Stimulated activated naive B cell treated with anti-CD40 and anti-IgM and Interleukin-4, amounts not matched to agents 10 μg/mL and 1 μg/mL and 100 μg/mL, for 72 hours (primary cell): ENCODE data around the gene NTMT1.
A peak's percentile ranks its signal among the peaks of the same experiment; 100 is the strongest.

Source experiments
- ATAC-seq, 2 donors: fragments of 150-1000 bp; cut with Tn5 transposase; replicated peaks; 2 replicates each; pipeline ENCODE4 v1.10.0; 2021; ENCODE audit warnings: moderate library complexity in 1 of 2
- DNase-seq: peaks from one replicate; pipeline ENCODE4 v3.0.0; 2021
- H3K27ac Mint-ChIP-seq: one replicate; pipeline ENCODE4 v1.8.0; 2022; ENCODE audit warnings: mild to moderate bottlenecking, mixed read lengths
- H3K27me3 Mint-ChIP-seq, 2 donors: one replicate each; pipeline ENCODE4 v1.8.0; 2022; ENCODE audit warnings: mixed read lengths in 2 of 2
- H3K36me3 Mint-ChIP-seq, 2 donors: one replicate each; pipeline ENCODE4 v1.8.0; 2022; ENCODE audit warnings: mixed read lengths in 2 of 2, mild to moderate bottlenecking in 1 of 2
- H3K4me1 Mint-ChIP-seq, 2 donors: one replicate each; pipeline ENCODE4 v1.8.0; 2022; ENCODE audit warnings: mixed read lengths in 2 of 2, mild to moderate bottlenecking in 1 of 2
- H3K4me3 Mint-ChIP-seq, 2 donors: one replicate each; pipeline ENCODE4 v1.8.0; 2022; ENCODE audit warnings: mild to moderate bottlenecking in 2 of 2, mixed read lengths in 2 of 2, moderate library complexity in 1 of 2
- H3K9me3 Mint-ChIP-seq, 2 donors: one replicate each; pipeline ENCODE4 v1.8.0; 2022; ENCODE audit warnings: mixed read lengths in 2 of 2, mild to moderate bottlenecking in 1 of 2

Gene NTMT1

GRCh38 chr9:129626079-129626624, at the start of gene NTMT1:
Gene NTMT1, plus strand, starts transcription at chr9:129626163. Its CDS starts 6,541 bp downstream, at chr9:129632704.
- peak; percentile 85 for DNase-seq
- H3K27me3 Mint-ChIP-seq, result peaks cover 8 to 18% of the 10 kb centered on the region in 2 donors
- H3K9me3 Mint-ChIP-seq, result no peaks in the 10 kb centered on the region
- peaks cover 34 to 60% of the 10 kb centered on the region in 2 donors for H3K4me1 Mint-ChIP-seq
- peak within 1 kb of the TSS; percentile 98 for H3K27ac Mint-ChIP-seq
- H3K36me3 Mint-ChIP-seq, result peaks cover 6 to 18% of the 10 kb centered on the region in 2 donors
- H3K4me3 Mint-ChIP-seq, result peak within 1 kb of the TSS; percentile 84 to 88
- ATAC-seq, result peak; percentile 79 to 87

GRCh38 chr9:129576546-129577543, 49.1 kb upstream of the NTMT1 start:
- no peak overlapping the region for H3K27ac Mint-ChIP-seq

GRCh38 chr9:129579294-129579693, 46.7 kb upstream of the NTMT1 start:
- DNase-seq (no peak), ATAC-seq (no peak)
- Mint-ChIP-seq H3K36me3 (no peaks in the 10 kb centered on the region), H3K9me3 (peaks cover 0 to 4% of the 10 kb centered on the region in 2 donors), H3K27ac (no peak overlapping the region), H3K27me3 (peaks cover 13 to 27% of the 10 kb centered on the region in 2 donors), H3K4me1 (peaks cover 19 to 27% of the 10 kb centered on the region in 2 donors), H3K4me3 (no peak overlapping the region)

More at GRCh38 chr9:129576546-129577543, 49.1 kb upstream of the NTMT1 start:
- H3K4me1 Mint-ChIP-seq, result peaks cover 12 to 16% of the 10 kb centered on the region in 2 donors
- ATAC-seq (no peak), DNase-seq (no peak)
- peaks cover 23 to 25% of the 10 kb centered on the region in 2 donors for H3K27me3 Mint-ChIP-seq
- H3K9me3 Mint-ChIP-seq, result peaks cover 7 to 8% of the 10 kb centered on the region in 2 donors
- H3K4me3 Mint-ChIP-seq, result no peak overlapping the region
- H3K36me3 Mint-ChIP-seq, result peaks cover 5 to 7% of the 10 kb centered on the region in 2 donors

DNA sequence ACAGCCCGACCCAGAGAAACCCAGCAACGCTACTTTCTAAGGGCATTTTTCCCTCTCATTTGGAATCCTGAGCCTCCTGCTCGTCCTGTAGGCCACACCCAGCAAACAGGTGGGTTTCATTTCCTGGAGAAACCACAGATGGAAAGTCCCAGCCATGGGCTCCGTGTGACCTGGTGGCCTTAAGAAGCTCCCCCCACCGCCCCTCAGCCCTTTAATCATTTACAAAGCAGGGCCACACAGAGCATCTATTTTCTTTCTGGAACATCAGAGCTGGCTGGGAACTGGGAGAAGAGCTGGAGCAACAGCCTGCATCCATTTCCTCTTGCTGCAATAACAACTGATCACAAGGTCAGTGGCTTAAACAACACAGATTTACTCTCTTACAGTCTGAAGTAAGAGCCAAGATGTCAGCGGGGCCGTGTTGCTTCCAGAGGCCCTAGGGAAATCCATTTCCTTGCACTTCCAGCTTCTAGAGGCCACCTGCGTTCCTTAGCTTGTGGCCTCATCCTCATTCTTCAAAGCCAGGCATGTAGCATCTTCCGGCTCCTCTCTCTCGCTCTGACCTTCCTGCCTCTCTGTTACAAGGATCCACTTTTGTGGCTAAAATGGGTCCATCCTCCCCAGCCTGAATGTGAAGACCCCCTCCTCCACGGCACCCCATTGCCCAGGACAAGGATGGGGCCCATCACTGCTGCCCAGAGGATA, 45.6 kb upstream of the NTMT1 start:
- H3K4me1 Mint-ChIP-seq, result peaks cover 23 to 33% of the 10 kb centered on the region in 2 donors
- peaks cover 0 to 6% of the 10 kb centered on the region in 2 donors for H3K9me3 Mint-ChIP-seq
- DNase-seq (no peak), ATAC-seq (peak; percentile 61 to 73)
- H3K4me3 Mint-ChIP-seq, result no peak overlapping the region
- no peaks in the 10 kb centered on the region for H3K36me3 Mint-ChIP-seq
- H3K27me3 Mint-ChIP-seq, result peaks cover 13 to 27% of the 10 kb centered on the region in 2 donors
- H3K27ac Mint-ChIP-seq, result no peak overlapping the region

- Mint-ChIP-seq H3K4me3 (no peak overlapping the region), H3K27me3 (peaks cover under 1 to 20% of the 10 kb centered on the region in 2 donors), H3K4me1 (peaks cover 27 to 41% of the 10 kb centered on the region in 2 donors), H3K27ac (no peak overlapping the region), H3K9me3 (peaks cover 0 to 6% of the 10 kb centered on the region in 2 donors), H3K36me3 (no peaks in the 10 kb centered on the region)
- no peak for ATAC-seq
- no peak for DNase-seq
These were observed 44.3 kb upstream of the NTMT1 start for GRCh38 chr9:129581505-129582189.

GRCh38 chr9:129582855-129583254, 43.1 kb upstream of the NTMT1 start:
- Mint-ChIP-seq H3K9me3 (peaks cover 0 to 5% of the 10 kb centered on the region in 2 donors), H3K36me3 (no peaks in the 10 kb centered on the region), H3K27ac (no peak overlapping the region), H3K27me3 (peaks cover 8 to 15% of the 10 kb centered on the region in 2 donors), H3K4me3 (no peak overlapping the region), H3K4me1 (peaks cover 27 to 50% of the 10 kb centered on the region in 2 donors)
- DNase-seq (no peak), ATAC-seq (no peak)

DNA sequence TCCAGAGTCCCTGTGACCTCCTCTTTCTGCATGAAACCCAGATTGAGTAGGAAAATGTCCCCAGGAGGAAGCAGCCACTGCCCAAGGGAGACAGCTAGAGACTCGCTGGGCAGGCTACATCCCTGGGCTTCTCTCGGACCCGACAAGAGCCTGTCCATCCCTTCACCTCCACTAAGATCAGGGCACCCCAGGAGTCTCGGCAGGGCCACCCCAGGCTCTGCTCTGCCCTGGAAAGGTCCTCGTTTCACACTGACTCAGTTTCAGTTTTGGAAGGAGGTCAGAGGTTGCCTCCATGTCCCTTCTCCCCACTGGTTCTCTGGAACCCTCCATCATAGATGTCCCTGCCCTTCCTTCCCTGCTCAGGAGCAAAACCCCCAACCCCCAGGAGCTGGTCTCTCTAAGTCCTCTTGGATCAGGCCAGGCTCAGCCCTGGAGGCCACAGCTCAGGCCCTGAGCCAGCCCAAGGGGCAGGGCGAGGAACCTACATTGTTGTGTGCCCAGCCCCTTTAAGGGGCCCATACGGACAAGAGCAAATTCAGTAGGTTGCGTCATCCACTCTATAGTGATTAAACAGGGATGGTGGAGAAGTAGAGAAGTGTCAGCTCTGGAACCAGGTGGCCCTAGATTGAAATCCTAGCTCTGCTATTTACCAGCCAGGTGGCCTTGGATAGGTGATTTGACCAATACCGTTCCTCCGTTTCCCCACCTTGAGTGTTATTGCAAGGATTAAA, 42.5 kb upstream of the NTMT1 start:
- H3K9me3 Mint-ChIP-seq, result peaks cover 0 to 5% of the 10 kb centered on the region in 2 donors
- H3K4me3 Mint-ChIP-seq, result no peak overlapping the region
- H3K36me3 Mint-ChIP-seq, result no peaks in the 10 kb centered on the region
- peaks cover 27 to 50% of the 10 kb centered on the region in 2 donors for H3K4me1 Mint-ChIP-seq
- peaks cover 11 to 13% of the 10 kb centered on the region in 2 donors for H3K27me3 Mint-ChIP-seq
- DNase-seq (no peak), ATAC-seq (no peak)
- no peak overlapping the region for H3K27ac Mint-ChIP-seq

DNA sequence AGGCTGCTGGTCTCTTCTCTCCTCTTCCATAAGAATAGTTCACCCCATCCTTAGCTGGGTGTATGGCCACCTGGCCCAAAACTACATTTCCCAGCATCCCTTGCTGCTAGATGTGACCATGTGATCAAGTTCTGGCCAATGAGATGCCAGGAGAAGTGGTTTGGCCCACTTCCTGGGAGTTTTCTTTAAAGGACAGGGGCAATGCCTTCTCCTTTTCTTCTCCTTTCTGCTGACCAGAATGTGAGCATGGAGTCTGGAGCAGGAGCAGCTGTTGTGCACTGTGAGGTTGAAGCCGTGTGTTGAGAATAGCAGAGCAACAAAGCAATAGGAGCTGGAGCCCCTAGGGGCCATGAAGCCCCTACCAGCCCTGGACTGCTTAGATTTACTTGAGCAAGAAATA, 41.8 kb upstream of the NTMT1 start:
- H3K27ac Mint-ChIP-seq, result no peak overlapping the region
- H3K4me1 Mint-ChIP-seq, result peaks cover 26 to 50% of the 10 kb centered on the region in 2 donors
- DNase-seq (peak; percentile 51), ATAC-seq (peak; percentile 73 to 74)
- H3K4me3 Mint-ChIP-seq, result no peak overlapping the region
- H3K36me3 Mint-ChIP-seq, result no peaks in the 10 kb centered on the region
- H3K27me3 Mint-ChIP-seq, result peaks cover 15 to 20% of the 10 kb centered on the region in 2 donors
- H3K9me3 Mint-ChIP-seq, result peaks cover 0 to 5% of the 10 kb centered on the region in 2 donors

DNA sequence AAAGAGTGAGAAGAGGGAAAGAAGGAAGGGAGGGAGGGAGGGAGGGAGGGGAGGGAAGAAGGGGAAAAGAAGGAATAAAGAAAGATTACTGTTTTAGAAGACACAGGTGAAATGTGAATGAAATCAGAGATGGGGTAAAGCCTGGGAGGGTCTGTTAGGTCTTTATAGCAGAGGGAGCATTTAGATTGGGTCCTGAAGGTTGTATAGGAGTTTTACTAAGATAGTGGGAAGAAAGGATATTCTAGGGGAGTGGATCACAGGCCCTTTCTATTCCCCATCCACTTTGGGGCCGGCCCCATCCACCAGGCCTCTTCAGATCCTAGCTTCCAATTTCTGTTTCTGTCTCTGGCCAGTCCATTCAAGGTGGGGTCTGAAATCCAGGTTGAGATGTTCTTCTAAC, 40.6 kb upstream of the NTMT1 start:
- H3K9me3 Mint-ChIP-seq, result peaks cover 0 to 5% of the 10 kb centered on the region in 2 donors
- ATAC-seq (no peak), DNase-seq (no peak)
- H3K4me3 Mint-ChIP-seq, result no peak overlapping the region
- no peaks in the 10 kb centered on the region for H3K36me3 Mint-ChIP-seq
- no peak overlapping the region for H3K27ac Mint-ChIP-seq
- H3K27me3 Mint-ChIP-seq, result peaks cover 15 to 26% of the 10 kb centered on the region in 2 donors
- H3K4me1 Mint-ChIP-seq, result peaks cover 14 to 43% of the 10 kb centered on the region in 2 donors

GRCh38 chr9:129586245-129586644, 39.7 kb upstream of the NTMT1 start:
- DNase-seq (no peak), ATAC-seq (peak; percentile 46 to 63)
- H3K9me3 Mint-ChIP-seq, result peaks cover 0 to 5% of the 10 kb centered on the region in 2 donors
- peaks cover 21 to 32% of the 10 kb centered on the region in 2 donors for H3K27me3 Mint-ChIP-seq
- no peaks in the 10 kb centered on the region for H3K36me3 Mint-ChIP-seq
- no peak overlapping the region for H3K4me3 Mint-ChIP-seq
- peaks cover 11 to 38% of the 10 kb centered on the region in 2 donors for H3K4me1 Mint-ChIP-seq
- H3K27ac Mint-ChIP-seq, result no peak overlapping the region

GRCh38 chr9:129586685-129587084, 39.3 kb upstream of the NTMT1 start:
- H3K4me3 Mint-ChIP-seq, result no peak overlapping the region
- no peaks in the 10 kb centered on the region for H3K36me3 Mint-ChIP-seq
- peaks cover 11 to 38% of the 10 kb centered on the region in 2 donors for H3K4me1 Mint-ChIP-seq
- ATAC-seq (peak in 1 of 2 donors; percentile 21), DNase-seq (no peak)
- no peak overlapping the region for H3K27ac Mint-ChIP-seq
- H3K27me3 Mint-ChIP-seq, result peaks cover 21 to 32% of the 10 kb centered on the region in 2 donors
- peaks cover 0 to 5% of the 10 kb centered on the region in 2 donors for H3K9me3 Mint-ChIP-seq

GRCh38 chr9:129587487-129588262, 38.3 kb upstream of the NTMT1 start:
- DNase-seq (no peak), ATAC-seq (no peak)
- no peaks in the 10 kb centered on the region for H3K36me3 Mint-ChIP-seq
- peaks cover 11 to 37% of the 10 kb centered on the region in 2 donors for H3K4me1 Mint-ChIP-seq
- no peak overlapping the region for H3K27ac Mint-ChIP-seq
- H3K4me3 Mint-ChIP-seq, result no peak overlapping the region
- peaks cover 20 to 37% of the 10 kb centered on the region in 2 donors for H3K27me3 Mint-ChIP-seq
- H3K9me3 Mint-ChIP-seq, result peaks cover 0 to 5% of the 10 kb centered on the region in 2 donors
